ENCODE results near the gene EPHB1.

The EPHB1 gene

DNA sequence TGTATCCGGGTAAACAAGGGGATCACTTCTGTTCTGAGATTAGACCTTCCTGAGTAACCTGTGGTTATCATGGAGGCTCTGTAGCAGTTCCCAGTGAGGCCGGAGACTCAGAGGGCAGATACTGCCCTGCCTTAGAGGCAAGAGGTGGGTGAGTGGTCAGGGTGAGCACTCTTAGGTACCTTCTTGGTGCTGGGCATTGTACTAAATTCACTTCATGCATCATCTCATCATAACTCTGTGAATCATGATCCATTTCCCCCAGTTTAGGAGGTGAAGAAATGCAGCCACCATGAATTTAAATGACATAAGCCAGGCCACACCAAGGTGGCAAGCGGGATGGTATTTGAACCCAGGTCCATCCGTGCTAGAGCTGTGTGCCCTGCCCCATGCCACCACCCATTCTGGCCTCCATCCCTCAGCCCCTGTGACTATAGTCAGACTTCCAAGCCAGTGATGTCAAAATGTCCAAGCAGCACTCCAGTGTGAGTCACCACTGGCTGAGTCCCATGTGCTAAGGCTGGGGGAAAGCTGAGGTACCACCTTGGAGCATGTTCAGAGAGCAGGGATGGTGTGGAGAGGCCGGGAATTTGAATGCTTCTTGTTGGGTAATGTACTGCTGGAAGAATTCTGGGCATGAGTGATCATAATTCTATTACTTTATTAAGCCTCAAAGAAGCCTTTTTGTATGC is 88.8 kb downstream of the EPHB1 start:
- peak; percentile 43 for DNase-seq (ENCODE audit: low read depth)

DNA sequence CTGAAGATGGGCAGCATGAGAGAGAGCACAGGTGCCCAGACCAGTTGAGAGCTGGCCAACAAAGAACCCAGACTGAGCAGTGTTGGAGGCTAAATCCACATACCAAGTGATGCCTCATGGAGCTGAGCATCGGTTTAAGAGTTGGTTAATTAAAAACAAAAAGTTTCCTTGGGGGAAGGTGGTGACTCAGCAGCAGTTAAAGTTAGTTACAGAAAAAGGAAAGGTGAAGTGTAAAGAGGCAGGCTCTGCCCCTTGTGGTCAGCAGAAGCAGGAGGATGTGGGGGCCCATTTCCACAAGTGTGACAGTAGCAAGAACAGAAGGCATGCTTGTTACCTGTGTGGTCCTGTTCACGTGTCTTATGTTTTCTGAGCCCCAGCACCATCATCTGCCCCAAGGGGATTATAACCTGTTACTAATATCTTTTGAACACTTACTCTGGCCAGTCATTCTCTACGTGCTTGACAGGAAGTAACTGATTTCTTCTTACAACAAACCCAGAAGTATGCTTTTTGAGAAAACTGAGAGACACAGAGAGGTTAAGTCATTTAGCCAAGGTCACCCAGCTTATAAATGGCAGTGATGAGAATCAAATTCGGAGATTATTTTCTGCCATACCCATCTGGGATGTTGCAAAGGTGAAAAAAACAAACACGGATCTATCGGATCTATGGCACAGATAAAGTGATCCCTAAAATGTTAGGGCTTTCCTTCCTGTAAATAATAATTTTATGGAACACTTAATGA is 91.0 kb downstream of the EPHB1 start:
- peak; percentile 22 for DNase-seq (ENCODE audit: low read depth)

DNA sequence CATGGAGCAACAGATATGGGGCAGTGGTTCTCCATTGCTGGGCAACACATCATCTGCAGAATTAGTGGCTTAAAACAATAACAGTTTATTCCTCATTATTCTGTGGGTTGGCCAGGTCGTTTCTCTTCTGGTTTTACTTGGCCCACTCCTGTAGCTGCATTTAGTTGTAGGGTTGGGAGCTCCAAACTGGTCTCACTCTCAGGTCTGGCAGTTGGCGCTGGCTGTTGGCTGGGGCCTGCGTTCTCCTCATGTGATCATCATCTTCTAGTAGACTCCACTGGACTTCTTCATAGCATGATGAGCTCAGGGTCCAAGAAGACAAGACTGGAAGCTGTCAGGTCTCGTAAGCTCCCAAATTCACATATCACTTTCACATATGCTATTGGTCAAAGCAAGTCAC is 91.9 kb downstream of the EPHB1 start:
- DNase-seq (ENCODE audit: low read depth), result no peak

DNA sequence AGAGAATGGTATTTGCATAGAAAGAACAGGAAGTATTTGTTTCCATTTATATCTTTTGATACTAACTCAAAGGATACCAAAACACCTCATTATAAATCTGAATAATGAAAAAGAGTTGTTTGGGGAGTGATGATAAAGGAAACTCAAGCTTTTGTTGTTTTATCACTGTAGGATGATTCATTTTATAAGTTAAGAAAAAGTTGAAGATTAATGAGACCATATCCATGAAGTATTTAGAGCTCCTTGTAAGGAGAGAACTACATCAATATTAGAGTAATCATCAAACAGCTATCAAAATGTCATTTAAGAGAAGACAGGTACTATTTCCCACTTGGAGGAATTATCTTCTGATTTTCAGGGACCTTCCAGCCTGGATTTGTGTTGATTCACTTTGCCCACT is 92.5 kb downstream of the EPHB1 start:
- no peak for DNase-seq (ENCODE audit: low read depth)

GRCh38 chr3:134892326-134892725 is 97.3 kb downstream of the EPHB1 start:
- DNase-seq (ENCODE audit: low read depth), result no peak

- no peak for DNase-seq (ENCODE audit: low read depth)
Measured at GRCh38 chr3:134892761-134893160, 97.7 kb downstream of the EPHB1 start.

DNA sequence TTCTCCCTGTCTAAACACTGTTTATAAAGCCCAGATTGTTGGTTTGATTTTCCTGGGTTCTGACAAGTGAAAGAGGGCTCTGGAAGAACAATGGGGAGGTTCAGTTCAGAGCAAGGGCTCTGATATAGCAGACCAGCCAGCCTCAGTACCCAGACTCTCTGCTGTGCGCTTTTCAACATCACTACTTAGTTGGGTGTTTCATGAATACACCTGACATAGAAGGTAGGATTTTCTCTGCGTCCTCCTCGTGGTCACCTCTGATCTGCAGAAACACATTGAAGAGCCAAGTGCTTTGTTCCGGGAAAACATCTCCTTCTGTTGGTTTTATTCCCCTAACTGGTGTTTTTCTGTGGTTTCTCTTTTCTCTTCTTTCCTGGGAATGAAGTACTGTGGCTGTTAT is 99.5 kb downstream of the EPHB1 start:
- DNase-seq (ENCODE audit: low read depth), result no peak

- DNase-seq (ENCODE audit: low read depth), result no peak
Measured at GRCh38 chr3:134895181-134895580, 100.1 kb downstream of the EPHB1 start.

DNA sequence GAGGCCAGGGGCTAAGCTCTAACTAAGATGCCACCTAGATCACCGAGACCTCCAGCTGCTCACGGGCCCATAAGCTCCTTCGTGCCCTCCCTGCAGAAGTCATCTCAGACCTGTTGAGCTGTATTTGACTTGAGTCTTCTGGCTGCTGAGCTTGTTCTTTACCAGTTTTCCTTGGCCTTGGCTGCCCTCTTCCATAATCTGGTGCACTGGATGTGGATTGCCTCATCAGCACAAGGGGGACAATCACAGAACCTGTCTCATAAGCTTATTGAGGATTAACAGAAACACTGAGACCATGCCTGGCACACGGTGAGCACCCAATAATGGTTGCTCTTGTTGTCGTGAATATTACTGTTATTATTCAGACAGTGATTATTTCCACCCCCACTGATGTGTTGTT is 101.1 kb downstream of the EPHB1 start:
- DNase-seq (ENCODE audit: low read depth), result no peak

- no peak for DNase-seq (ENCODE audit: low read depth)
Measured at GRCh38 chr3:134896696-134897095, 101.6 kb downstream of the EPHB1 start.

GRCh38 chr3:134897391-134898141 is 102.5 kb downstream of the EPHB1 start:
- DNase-seq (ENCODE audit: low read depth), result no peak

DNA sequence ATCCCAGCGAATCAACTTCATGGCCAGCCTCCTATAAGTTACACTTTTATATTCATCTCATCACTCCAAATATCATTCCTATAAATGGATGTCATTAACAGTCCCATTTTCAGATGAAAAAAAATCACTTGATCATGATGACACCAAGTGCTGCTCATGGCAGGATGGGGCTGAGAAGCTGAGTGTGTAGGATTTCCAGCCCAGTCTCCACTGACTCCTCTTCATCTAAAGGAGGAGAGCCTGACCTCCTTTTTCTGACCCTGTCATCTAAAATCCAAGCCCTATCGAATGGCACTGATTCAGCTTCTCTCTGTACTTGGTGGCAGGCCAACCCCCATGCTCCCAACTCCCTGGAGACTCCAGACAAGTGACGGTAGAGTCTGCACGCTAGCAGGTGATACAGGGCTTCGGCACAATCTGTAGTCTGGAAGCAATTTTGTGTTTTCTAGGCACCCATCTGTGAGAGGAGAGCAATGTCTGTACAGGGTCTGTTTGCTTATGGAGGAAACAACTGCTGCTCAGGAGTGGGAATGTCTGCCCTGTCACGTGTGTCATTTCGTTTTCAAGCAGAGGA is 103.2 kb downstream of the EPHB1 start:
- no peak for DNase-seq (ENCODE audit: low read depth)

- no peak for DNase-seq (ENCODE audit: low read depth)
Measured at GRCh38 chr3:134899786-134900185, 104.7 kb downstream of the EPHB1 start.

- no peak for DNase-seq (ENCODE audit: low read depth)
Measured at GRCh38 chr3:134900482-134900881, 105.4 kb downstream of the EPHB1 start.

DNA sequence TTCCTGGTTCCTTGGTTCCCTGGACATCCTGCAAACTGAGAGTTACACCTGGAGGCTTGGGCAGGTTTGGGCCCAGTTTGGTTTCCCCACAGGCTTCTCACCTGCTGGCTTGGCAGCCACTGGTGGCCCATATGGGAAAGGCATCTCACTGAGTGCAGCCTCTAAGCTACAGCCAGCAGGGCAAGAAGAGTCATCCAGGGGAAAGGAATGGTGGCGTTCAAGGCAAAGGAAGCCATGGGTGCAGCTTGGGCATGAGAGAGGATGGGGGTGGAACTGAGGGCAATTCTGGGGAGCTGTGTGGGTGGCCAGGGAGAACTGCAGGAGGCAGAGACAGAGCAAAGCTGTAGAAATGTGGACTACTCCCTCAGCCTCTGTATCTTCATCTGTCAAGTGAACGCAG is 106.4 kb downstream of the EPHB1 start:
- DNase-seq (ENCODE audit: low read depth), result no peak

DNA sequence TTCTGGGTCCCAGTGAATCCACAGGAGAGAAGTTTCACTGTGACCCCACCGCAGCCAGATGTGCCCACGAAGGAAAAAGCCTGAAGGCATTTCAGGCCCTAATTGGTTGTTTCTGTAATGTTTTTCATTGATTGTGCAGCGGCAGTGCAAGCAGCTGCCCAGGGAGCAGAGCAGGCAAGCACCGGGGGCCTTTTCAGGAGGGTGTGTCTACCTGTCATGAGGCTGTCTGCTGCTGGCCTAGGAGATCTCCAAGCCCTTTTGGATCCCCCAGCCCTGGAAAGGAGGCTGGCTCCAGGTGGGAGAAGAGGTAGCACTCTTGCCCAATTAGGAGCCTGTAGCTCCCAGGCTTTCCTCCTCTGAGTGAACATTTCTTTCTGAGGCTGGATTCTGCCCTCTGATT is 108.8 kb downstream of the EPHB1 start:
- no peak for DNase-seq (ENCODE audit: low read depth)

GRCh38 chr3:134904241-134904771 is 109.2 kb downstream of the EPHB1 start:
- DNase-seq (ENCODE audit: low read depth), result no peak

- no peak for DNase-seq (ENCODE audit: low read depth)
Measured at GRCh38 chr3:134904776-134905646, 110.0 kb downstream of the EPHB1 start.

DNA sequence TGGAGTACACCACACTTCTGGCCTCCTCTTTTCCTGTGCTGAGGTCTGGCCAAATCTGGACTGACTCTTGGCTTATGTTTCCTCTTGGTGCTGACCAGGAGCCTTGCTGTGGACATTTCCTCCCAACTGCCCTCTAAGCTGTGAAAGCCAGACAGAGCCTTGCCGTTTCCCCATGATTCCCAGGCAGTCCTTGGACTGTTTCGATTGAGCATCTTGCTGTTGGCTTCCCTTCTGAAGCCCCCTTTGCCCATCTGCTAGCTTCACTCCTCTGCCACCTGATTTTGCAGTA is 110.5 kb downstream of the EPHB1 start:
- no peak for DNase-seq (ENCODE audit: low read depth)

GRCh38 chr3:134908271-134908670 is 113.2 kb downstream of the EPHB1 start:
- DNase-seq (ENCODE audit: low read depth), result no peak

DNA sequence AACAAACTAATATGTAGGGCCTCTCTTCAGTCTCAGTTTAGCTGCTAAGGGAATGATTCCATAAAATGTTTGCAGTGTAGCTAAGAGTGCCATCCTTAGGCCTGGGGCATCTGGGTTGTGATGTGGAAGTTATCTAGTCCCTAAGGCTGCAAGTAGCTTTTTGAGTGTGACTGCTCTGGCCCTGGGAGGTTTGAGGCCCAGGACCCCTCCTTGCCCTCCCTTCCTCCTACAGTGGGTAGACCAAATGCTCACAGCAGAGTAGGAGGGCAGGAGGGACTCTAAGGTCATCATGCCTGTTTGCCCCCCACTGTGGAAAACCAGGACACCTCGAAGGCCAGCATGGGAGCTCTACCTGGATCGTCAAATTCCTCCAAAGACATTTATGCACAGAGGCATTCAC is 115.0 kb downstream of the EPHB1 start:
- DNase-seq (ENCODE audit: low read depth), result no peak

Data from stromal cell of bone marrow (primary cell).